Astrocyte (in vitro differentiated cells and primary cell): ENCODE measurements around the gene PTPRCAP. TPM values are rescaled to one million over a fixed set of nuclear protein-coding genes. Genes with fewer than 3 reads are reported as not detected.

ENCODE experiments used
- DNase-seq: peaks from one replicate; pipeline ENCODE4 v3.0.0-alpha.2; 2010; ENCODE audit warnings: low read depth
- FAIRE-seq: peaks from 2 replicates; lab custom pipeline; 2011; peaks lifted over from hg19 to GRCh38; lab: Jason Lieb, UNC
- H2AFZ ChIP-seq: 2 replicates; pipeline ENCODE4 v1.6.0; 2012; ENCODE audit warnings: low read depth, low read length, inconsistent platforms
- H3K27ac ChIP-seq: 2 replicates; pipeline ENCODE4 v1.5.1; 2011; ENCODE audit warnings: low read depth, low read length, inconsistent platforms
- H3K27me3 ChIP-seq: 2 replicates; pipeline ENCODE4 v1.6.0; 2011; ENCODE audit warnings: low read length, inconsistent platforms; ENCODE audit not compliant: insufficient read depth
- H3K36me3 ChIP-seq: 2 replicates; pipeline ENCODE4 v1.5.1; 2011; ENCODE audit warnings: low read length, inconsistent platforms; ENCODE audit not compliant: insufficient read depth
- H3K4me1 ChIP-seq: 2 replicates; pipeline ENCODE4 v1.5.1; 2011; ENCODE audit warnings: low read length, inconsistent platforms; ENCODE audit not compliant: insufficient read depth
- H3K4me2 ChIP-seq: 2 replicates; pipeline ENCODE4 v1.6.0; 2012; ENCODE audit warnings: low read length, inconsistent platforms
- H3K4me3 ChIP-seq: 2 replicates; pipeline ENCODE4 v1.5.1; 2011; ENCODE audit warnings: low read depth, mild to moderate bottlenecking, low read length, inconsistent platforms; ENCODE audit not compliant: insufficient read depth
- H3K79me2 ChIP-seq: 2 replicates; pipeline ENCODE4 v1.6.0; 2012; ENCODE audit warnings: mild to moderate bottlenecking, low read length, inconsistent platforms; ENCODE audit not compliant: insufficient read depth
- H3K9ac ChIP-seq: 2 replicates; pipeline ENCODE4 v1.6.0; 2012; ENCODE audit warnings: mild to moderate bottlenecking, low read length, inconsistent platforms
- H3K9me3 ChIP-seq: 2 replicates; pipeline ENCODE4 v1.5.1; 2012; ENCODE audit warnings: low read depth, mild to moderate bottlenecking, low read length, inconsistent platforms; ENCODE audit not compliant: insufficient read depth
- H4K20me1 ChIP-seq: 2 replicates; pipeline ENCODE4 v1.6.0; 2012; ENCODE audit warnings: low read length, inconsistent platforms; ENCODE audit not compliant: insufficient read depth
- H3K27ac Mint-ChIP-seq: one replicate; pipeline ENCODE4 v1.8.0; 2021; ENCODE audit warnings: mild to moderate bottlenecking, mixed read lengths; ENCODE audit not compliant: unreplicated experiment
- H3K27me3 Mint-ChIP-seq: one replicate; pipeline ENCODE4 v1.8.0; 2021; ENCODE audit warnings: low read depth, mixed read lengths; ENCODE audit not compliant: unreplicated experiment
- H3K36me3 Mint-ChIP-seq: one replicate; pipeline ENCODE4 v1.8.0; 2021; ENCODE audit warnings: low read depth, mixed read lengths; ENCODE audit not compliant: unreplicated experiment
- H3K4me1 Mint-ChIP-seq: one replicate; pipeline ENCODE4 v1.8.0; 2021; ENCODE audit warnings: low read depth, mixed read lengths; ENCODE audit not compliant: unreplicated experiment
- H3K4me3 Mint-ChIP-seq: one replicate; pipeline ENCODE4 v1.8.0; 2021; ENCODE audit warnings: mild to moderate bottlenecking, moderate library complexity, mixed read lengths; ENCODE audit not compliant: unreplicated experiment
- H3K9me3 Mint-ChIP-seq: one replicate; pipeline ENCODE4 v1.8.0; 2021; ENCODE audit warnings: mild to moderate bottlenecking, mixed read lengths; ENCODE audit not compliant: unreplicated experiment
- CTCF ChIP-seq: IDR thresholded peaks from 2 replicates; pipeline ENCODE4 v1.5.1; 2011; ENCODE audit warnings: low read depth, mild to moderate bottlenecking, inconsistent platforms, low read length, moderate library complexity; ENCODE audit not compliant: insufficient read depth
- EZH2 ChIP-seq: IDR thresholded peaks from 2 replicates; pipeline ENCODE4 v1.6.1; 2012; ENCODE audit warnings: mild to moderate bottlenecking, low read length, inconsistent platforms; ENCODE audit not compliant: insufficient read depth
- total RNA-seq: library from RNA; stranded (reverse); gene quantifications from 2 replicates; pipeline ENCODE4 v1.2.1, GENCODE V29; 2021

PTPRCAP gene
- total RNA-seq, 1 donor from 2014 or later: 1.7 TPM

GRCh38 chr11:67392183-67392715, 45.2 kb downstream of the PTPRCAP start:
- no peak for DNase-seq
- Mint-ChIP-seq H3K36me3 (peaks cover 8% of the 10 kb centered on the region), H3K4me3 (peak overlapping the region; percentile 90), H3K9me3 (no peaks in the 10 kb centered on the region), H3K27me3 (no peaks in the 10 kb centered on the region), H3K4me1 (peaks cover 10% of the 10 kb centered on the region), H3K27ac (peak overlapping the region; percentile 92)
- peaks cover 14% of the 10 kb centered on the region for H3K79me2 ChIP-seq
- H3K27me3 ChIP-seq: no peaks in the 10 kb centered on the region
- peaks cover 11% of the 10 kb centered on the region for H4K20me1 ChIP-seq
- peak overlapping the region; percentile 91 for H2AFZ ChIP-seq
- peaks cover 10% of the 10 kb centered on the region for H3K4me1 ChIP-seq
- H3K9me3 ChIP-seq: no peaks in the 10 kb centered on the region
- no peaks in the 10 kb centered on the region for H3K36me3 ChIP-seq
- H3K9ac ChIP-seq: peak overlapping the region; percentile 85
- peak overlapping the region; percentile 74 for H3K4me3 ChIP-seq
- TF ChIP-seq CTCF: no peak
- no peak for TF ChIP-seq EZH2
- no peak for FAIRE-seq
- H3K4me2 ChIP-seq: peak overlapping the region; percentile 97
- H3K27ac ChIP-seq: no peak overlapping the region

DNA sequence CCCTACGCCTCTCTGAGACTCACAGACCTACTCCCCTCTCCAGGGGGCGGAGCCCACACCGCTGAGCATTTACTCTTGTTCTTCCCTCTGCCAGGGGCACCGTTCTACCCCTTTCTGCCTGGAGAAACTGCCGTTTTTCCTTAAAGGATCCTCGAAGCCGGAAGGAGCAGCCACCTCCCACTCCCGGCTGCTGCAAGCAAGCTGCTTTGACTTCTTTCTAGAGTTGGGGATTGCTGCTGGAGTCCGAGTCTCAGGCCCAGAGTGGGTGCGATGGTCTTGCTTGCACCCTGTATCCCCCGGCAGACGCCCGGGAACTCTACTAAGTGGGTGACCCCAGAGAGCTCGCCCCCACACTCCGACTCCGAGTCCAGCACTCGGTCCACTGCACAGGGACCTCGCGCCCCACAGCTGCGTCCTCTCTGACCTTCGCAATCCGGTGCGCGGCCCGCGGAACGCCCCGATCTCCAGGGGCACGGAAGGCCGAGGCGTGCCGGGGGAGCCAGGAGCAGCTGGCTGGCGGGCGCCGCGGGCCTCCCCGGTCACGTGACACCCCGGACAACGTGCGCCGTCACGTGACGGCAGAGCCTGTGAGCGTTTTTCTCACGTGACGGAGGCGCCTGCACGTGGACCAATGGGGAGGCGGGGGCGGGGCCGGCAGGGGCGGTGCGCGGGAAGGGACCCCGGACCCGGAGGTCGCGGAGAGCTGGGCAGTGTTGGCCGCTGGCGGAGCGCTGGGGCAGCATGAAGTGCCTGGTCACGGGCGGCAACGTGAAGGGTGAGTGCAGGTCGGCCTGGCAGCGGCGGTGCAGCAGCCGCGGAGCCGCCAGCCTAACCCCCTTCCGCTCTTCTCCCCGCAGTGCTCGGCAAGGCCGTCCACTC, 45.9 kb downstream of the PTPRCAP start, which contains the start of gene RAD9A:
RAD9A (plus strand) TSS at position 683 of the 879 bp plus-strand sequence; CDS start at position 742, 59 bp downstream.
- Histone ChIP-seq H3K27me3 (no peaks in the 10 kb centered on the region), H3K4me2 (peak within 1 kb of the TSS; percentile 97), H3K36me3 (no peaks in the 10 kb centered on the region), H3K9ac (peak within 1 kb of the TSS; percentile 85), H3K27ac (peak within 1 kb of the TSS; percentile 72), H3K9me3 (no peaks in the 10 kb centered on the region), H4K20me1 (peaks cover 11% of the 10 kb centered on the region), H3K4me3 (peak within 1 kb of the TSS; percentile 74), H3K79me2 (peaks cover 14% of the 10 kb centered on the region), H2AFZ (peak within 1 kb of the TSS; percentile 91), H3K4me1 (peaks cover 10% of the 10 kb centered on the region)
- Mint-ChIP-seq H3K4me1 (peaks cover 10% of the 10 kb centered on the region), H3K4me3 (peak within 1 kb of the TSS; percentile 90), H3K27me3 (no peaks in the 10 kb centered on the region), H3K27ac (peak within 1 kb of the TSS; percentile 92), H3K36me3 (peaks cover 7% of the 10 kb centered on the region), H3K9me3 (no peaks in the 10 kb centered on the region)
- no peak for TF ChIP-seq EZH2
- no peak for TF ChIP-seq CTCF
- no peak for FAIRE-seq
- peak; percentile 75 for DNase-seq
